H9 (cell line): ENCODE data around the gene ARFGAP1. TPM values are rescaled to one million over a fixed set of nuclear protein-coding genes. Genes with fewer than 3 reads are reported as not detected.

Source experiments
- DNase-seq: peaks from one replicate; pipeline ENCODE4 v3.0.0-alpha.2; 2017
- H2AFZ ChIP-seq: one replicate; pipeline ENCODE4 v1.6.1; 2013; ENCODE audit warnings: mild to moderate bottlenecking, low read length, control low read depth, moderate library complexity
- H2AK5ac ChIP-seq: 2 replicates; pipeline ENCODE4 v1.6.1; 2013; ENCODE audit warnings: low read length, control low read depth, mixed read lengths; ENCODE audit not compliant: insufficient read length
- H2BK120ac ChIP-seq: one replicate; pipeline ENCODE4 v1.6.1; 2013; ENCODE audit warnings: low read depth, mild to moderate bottlenecking, low read length, control low read depth, inconsistent platforms; ENCODE audit not compliant: poor library complexity, severe bottlenecking
- H2BK12ac ChIP-seq: 2 replicates; pipeline ENCODE4 v1.6.1; 2013; ENCODE audit warnings: low read length, control low read depth, mixed read lengths, low read depth; ENCODE audit not compliant: insufficient read length
- H2BK15ac ChIP-seq: 2 replicates; pipeline ENCODE4 v1.6.1; 2013; ENCODE audit warnings: low read depth, low read length, control low read depth
- H2BK20ac ChIP-seq: one replicate; pipeline ENCODE4 v1.6.1; 2013; ENCODE audit warnings: low read depth, mild to moderate bottlenecking, low read length, control low read depth, inconsistent platforms; ENCODE audit not compliant: poor library complexity, severe bottlenecking
- H2BK5ac ChIP-seq: 2 replicates; pipeline ENCODE4 v1.6.1; 2013; ENCODE audit warnings: low read length, control low read depth, mixed read lengths; ENCODE audit not compliant: insufficient read length
- H3K14ac ChIP-seq: 2 replicates; pipeline ENCODE4 v1.6.1; 2013; ENCODE audit warnings: low read length, control low read depth; ENCODE audit not compliant: insufficient read depth
- H3K18ac ChIP-seq: 2 replicates; pipeline ENCODE4 v1.6.1; 2013; ENCODE audit warnings: low read depth, mild to moderate bottlenecking, mixed read lengths, low read length, control low read depth; ENCODE audit not compliant: insufficient read length
- H3K23ac ChIP-seq: 2 replicates; pipeline ENCODE4 v1.6.1; 2013; ENCODE audit warnings: low read length, control low read depth, mixed read lengths, low read depth; ENCODE audit not compliant: insufficient read length
- H3K23me2 ChIP-seq: 2 replicates; pipeline ENCODE4 v1.6.1; 2013; ENCODE audit warnings: low read depth, mild to moderate bottlenecking, mixed read lengths, low read length, control low read depth; ENCODE audit not compliant: insufficient read length, poor library complexity, severe bottlenecking
- H3K27ac ChIP-seq: 2 replicates; pipeline ENCODE4 v1.5.1; 2013; ENCODE audit warnings: low read length, control low read depth, mixed read lengths, low read depth; ENCODE audit not compliant: insufficient read length
- H3K27me3 ChIP-seq: 2 replicates; pipeline ENCODE4 v1.6.1; 2013; ENCODE audit warnings: low read length, control low read depth, inconsistent platforms; ENCODE audit not compliant: insufficient read depth
- H3K4ac ChIP-seq: 2 replicates; pipeline ENCODE4 v1.6.1; 2013; ENCODE audit warnings: low read depth, mild to moderate bottlenecking, control low read depth, inconsistent platforms, low read length, moderate library complexity
- H3K4me1 ChIP-seq: 2 replicates; pipeline ENCODE4 v1.6.1; 2013; ENCODE audit warnings: low read length, control low read depth, inconsistent platforms; ENCODE audit not compliant: insufficient read depth
- H3K4me2 ChIP-seq: 2 replicates; pipeline ENCODE4 v1.6.1; 2013; ENCODE audit warnings: low read length, control low read depth, mixed read lengths; ENCODE audit not compliant: insufficient read length, insufficient read depth
- H3K56ac ChIP-seq: 2 replicates; pipeline ENCODE4 v1.6.1; 2013; ENCODE audit warnings: low read depth, mild to moderate bottlenecking, mixed read lengths, low read length, control low read depth; ENCODE audit not compliant: insufficient read length
- H3K79me1 ChIP-seq: 2 replicates; pipeline ENCODE4 v1.6.1; 2013; ENCODE audit warnings: low read depth, mild to moderate bottlenecking, moderate library complexity, low read length, control low read depth, inconsistent platforms; ENCODE audit not compliant: insufficient read depth, poor library complexity, severe bottlenecking
- H3K79me2 ChIP-seq: 2 replicates; pipeline ENCODE4 v1.6.1; 2013; ENCODE audit warnings: low read length, control low read depth, inconsistent platforms; ENCODE audit not compliant: insufficient read depth
- H3K9ac ChIP-seq: 2 replicates; pipeline ENCODE4 v1.6.1; 2013; ENCODE audit warnings: low read length, control low read depth, mixed read lengths; ENCODE audit not compliant: insufficient read length; ENCODE audit errors: extremely low read depth
- H3K9me3 ChIP-seq: one replicate; pipeline ENCODE4 v1.6.1; 2013; ENCODE audit warnings: low read depth, low read length, inconsistent platforms; ENCODE audit not compliant: control insufficient read depth
- H3T11ph ChIP-seq: one replicate; pipeline ENCODE4 v1.6.1; 2013; ENCODE audit warnings: mild to moderate bottlenecking, low read length, control low read depth, inconsistent platforms
- H4K20me1 ChIP-seq: one replicate; pipeline ENCODE4 v1.6.1; 2013; ENCODE audit not compliant: control insufficient read depth, insufficient read length, insufficient read depth
- H4K5ac ChIP-seq: 2 replicates; pipeline ENCODE4 v1.6.1; 2013; ENCODE audit warnings: low read depth, mild to moderate bottlenecking, mixed read lengths, low read length, control low read depth; ENCODE audit not compliant: insufficient read length
- H4K8ac ChIP-seq: replicated peaks from 2 replicates; pipeline ENCODE4 v1.6.1; 2013; ENCODE audit warnings: low read length, control low read depth, mixed read lengths, low read depth; ENCODE audit not compliant: insufficient read length
- H4K91ac ChIP-seq: 2 replicates; pipeline ENCODE4 v1.6.1; 2013; ENCODE audit warnings: low read depth, mild to moderate bottlenecking, moderate library complexity, mixed read lengths, low read length, control low read depth; ENCODE audit not compliant: insufficient read length
- H3K27ac Mint-ChIP-seq, 3 experiments: 2 replicates in 2 of 3; 3 replicates in 1 of 3; pipeline ENCODE4 v1.8.0; 2020 to 2021; ENCODE audit warnings: mixed read lengths in 3 of 3, mild to moderate bottlenecking in 1 of 3, moderate library complexity in 1 of 3
- H3K27me3 Mint-ChIP-seq: 2 replicates; pipeline ENCODE4 v1.8.0; 2021; ENCODE audit warnings: low read depth, mild to moderate bottlenecking, moderate library complexity, mixed read lengths
- H3K36me3 Mint-ChIP-seq, 3 experiments: 2 replicates in 2 of 3; 3 replicates in 1 of 3; pipeline ENCODE4 v1.8.0; 2020 to 2021; ENCODE audit warnings: low read depth in 3 of 3, mixed read lengths in 3 of 3; ENCODE audit not compliant: insufficient read depth in 1 of 3
- H3K4me1 Mint-ChIP-seq, 2 experiments: 2 replicates each; pipeline ENCODE4 v1.8.0; 2020; ENCODE audit warnings: mixed read lengths in 2 of 2
- H3K4me3 Mint-ChIP-seq, 2 experiments: 2 replicates in 1 of 2; 3 replicates in 1 of 2; pipeline ENCODE4 v1.8.0; 2020 to 2021; ENCODE audit warnings: mild to moderate bottlenecking in 2 of 2, mixed read lengths in 2 of 2, moderate library complexity in 1 of 2
- H3K9me3 Mint-ChIP-seq, 2 experiments: 2 replicates in 1 of 2; 3 replicates in 1 of 2; pipeline ENCODE4 v1.8.0; 2020; ENCODE audit warnings: mild to moderate bottlenecking in 2 of 2, mixed read lengths in 2 of 2, moderate library complexity in 1 of 2
- CTCF ChIP-seq: fragments of 200-600 bp; sonication (generic); conservative IDR thresholded peaks from 3 replicates; pipeline ENCODE4 v1.8.0; 2021; ENCODE audit warnings: antibody characterized with exemption, mild to moderate bottlenecking
- WGBS: extraction: QIAGEN DNeasy Blood & Tissue Kit; methylation state at CpG from one replicate; pipeline ENCODE4 v1.1.7; 2013; ENCODE audit warnings: missing lambda C conversion rate, low lambda C conversion rate, mixed read lengths; ENCODE audit not compliant: insufficient read length; ENCODE audit errors: extremely low coverage; 5-methylcytosine and 5-hydroxymethylcytosine counted together
- total RNA-seq: library from RNA; stranded (reverse); gene quantifications from 2 replicates; pipeline ENCODE4 v1.2.1, GENCODE V29; 2021

ARFGAP1 gene
- total RNA-seq, 1 experiment from 2014 or later: 114 TPM

DNA sequence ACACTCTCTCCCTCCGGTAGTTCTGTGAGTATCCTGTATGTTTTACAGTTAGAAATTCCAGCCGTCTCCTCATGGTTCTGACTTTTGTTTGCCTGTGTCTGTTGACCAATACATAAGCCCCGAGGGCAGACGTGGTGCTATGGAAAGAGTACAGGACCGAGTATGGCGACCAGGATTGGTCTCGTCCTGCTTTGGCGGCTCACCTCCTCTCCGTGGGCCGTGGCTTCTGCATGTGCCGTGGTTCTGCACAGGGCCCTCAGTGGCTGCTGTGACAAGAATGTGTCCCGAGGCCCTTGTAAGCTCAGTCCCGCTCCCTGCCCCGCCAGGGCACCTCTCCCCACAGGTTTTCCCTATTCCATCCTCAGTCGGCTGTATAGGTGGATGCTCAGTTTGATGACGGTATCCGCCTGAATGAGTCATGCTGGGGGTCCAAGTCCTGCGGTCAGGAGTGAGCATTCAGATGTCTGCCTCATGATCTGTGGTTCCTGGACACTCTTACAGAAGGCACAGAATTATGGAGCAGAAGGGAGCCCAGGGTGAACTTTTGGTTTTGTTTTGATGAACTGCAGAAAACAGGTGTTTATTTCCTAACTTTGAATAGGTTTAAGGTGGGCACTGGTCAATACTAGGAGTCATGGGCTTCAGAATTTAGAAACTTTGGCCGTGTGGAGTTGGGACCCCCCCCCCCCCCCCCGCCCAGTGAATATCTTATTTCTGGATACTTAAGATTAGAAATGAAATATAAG lies 1.2 kb downstream of the ARFGAP1 start:
- no peak overlapping the region for H2AK5ac ChIP-seq
- H3K23me2 ChIP-seq: no peaks in the 10 kb centered on the region
- H3K4me2 ChIP-seq: peak overlapping the region; percentile 49
- no peaks in the 10 kb centered on the region for H4K20me1 ChIP-seq
- no peak overlapping the region for H3K23ac ChIP-seq
- peaks cover 27% of the 10 kb centered on the region; the same call in 1 of the 2 replicates for H3K79me2 ChIP-seq
- Mint-ChIP-seq H3K9me3 (no peaks in the 10 kb centered on the region), H3K4me3 (peak overlapping the region; percentile 80 to 91), H3K27me3 (no peaks in the 10 kb centered on the region), H3K27ac (peak overlapping the region; percentile 28 to 79 (median 39); a peak in 4 of 7 replicates), H3K4me1 (peaks cover 12 to 13% of the 10 kb centered on the region in 2 experiments), H3K36me3 (peaks cover 9 to 35% (median 26%) of the 10 kb centered on the region in 3 experiments)
- no peak overlapping the region for H2BK5ac ChIP-seq
- no peaks in the 10 kb centered on the region for H3K27me3 ChIP-seq
- peaks cover 14% of the 10 kb centered on the region for H3K79me1 ChIP-seq
- no peak for DNase-seq
- no peak for TF ChIP-seq CTCF
- H4K8ac ChIP-seq: no peak overlapping the region
- no CpG with 5 or more reads among the region's 20 CpGs for WGBS
- no peak overlapping the region for H2BK20ac ChIP-seq
- no peak overlapping the region for H2BK15ac ChIP-seq
- no peak overlapping the region for H3K56ac ChIP-seq
- H2BK120ac ChIP-seq: no peak overlapping the region
- no peak overlapping the region for H4K91ac ChIP-seq
- no peak overlapping the region for H3K27ac ChIP-seq
- H4K5ac ChIP-seq: no peak overlapping the region
- H3K18ac ChIP-seq: no peak overlapping the region
- H2AFZ ChIP-seq: no peak overlapping the region
- H3K9me3 ChIP-seq: no peaks in the 10 kb centered on the region
- H3T11ph ChIP-seq: no peak overlapping the region
- H2BK12ac ChIP-seq: no peak overlapping the region
- peak overlapping the region; percentile 2 for H3K9ac ChIP-seq
- 0 out of 2 replicates have a peak, but pooled peaks cover 2% of the 10 kb centered on the region for H3K4me1 ChIP-seq
- H3K4ac ChIP-seq: no peak overlapping the region
- peak overlapping the region; percentile 54; the same call in 1 of the 2 replicates for H3K14ac ChIP-seq
